Measurements from ENCODE around the gene HSF4.

GRCh38 chr16:67206129-67206837 lies 41.7 kb downstream of the HSF4 start:
- no peak for TF ChIP-seq CTCF (IDR thresholded peaks at IDR 0.05; ENCODE audit: insufficient read depth, low read length)
- TF ChIP-seq SPI1 (IDR thresholded peaks at IDR 0.05; ENCODE audit: borderline replicate concordance, low read depth) = no peak
